HFF-Myc (cell line): ENCODE data around the gene CSE1L.
"Not testable (repeated sequence)": the region's sequence is repeated elsewhere in the genome, so short reads cannot be mapped to it uniquely, and the experiment has no call there.

ENCODE experiments used
- DNase-seq: peaks from one replicate; pipeline ENCODE4 v3.0.0-alpha.2; 2011; ENCODE audit warnings: low read depth; ENCODE audit errors: extremely low read depth
- H3K4me3 ChIP-seq: replicated peaks from 2 replicates; pipeline ENCODE4 v1.5.1; 2011; ENCODE audit warnings: low read depth, mild to moderate bottlenecking, control low read depth, low read length
- CTCF ChIP-seq: IDR thresholded peaks from 2 replicates; pipeline ENCODE4 v1.5.1; 2012; ENCODE audit warnings: mild to moderate bottlenecking, low read depth, low read length, control low read depth; ENCODE audit errors: missing control alignments

CSE1L gene

GRCh38 chr20:49123982-49124381 lies 77.9 kb downstream of the CSE1L start:
- no peak for DNase-seq
- TF ChIP-seq CTCF, result no peak
- no peak overlapping the region for H3K4me3 ChIP-seq

- TF ChIP-seq CTCF, result peak; percentile 47
- H3K4me3 ChIP-seq, result no peak overlapping the region
- peak; percentile 52 for DNase-seq
Observed at GRCh38 chr20:49132995-49133478, 86.9 kb downstream of the CSE1L start.

- H3K4me3 ChIP-seq, result no peak overlapping the region
- no peak for DNase-seq
- no peak for TF ChIP-seq CTCF
Observed at GRCh38 chr20:49133571-49133970, 87.5 kb downstream of the CSE1L start.

GRCh38 chr20:49134797-49135196 lies 88.7 kb downstream of the CSE1L start:
- DNase-seq, H3K4me3 ChIP-seq: not testable (repeated sequence)

- DNase-seq, result no peak
- no peak overlapping the region for H3K4me3 ChIP-seq
- TF ChIP-seq CTCF, result no peak
Observed at GRCh38 chr20:49136817-49137571, 90.9 kb downstream of the CSE1L start.

- no peak for TF ChIP-seq CTCF
- no peak overlapping the region for H3K4me3 ChIP-seq
- no peak for DNase-seq
Observed at GRCh38 chr20:49138431-49138830, 92.3 kb downstream of the CSE1L start.

GRCh38 chr20:49140411-49140810 lies 94.3 kb downstream of the CSE1L start:
- no peak for TF ChIP-seq CTCF
- DNase-seq, result no peak
- no peak overlapping the region for H3K4me3 ChIP-seq
